Hypothalamus (tissue), 51 donors: Measurements from ENCODE around the gene PRMT9.

Experiments used
- DNase-seq, 51 donors: peaks; one replicate each; lab custom pipeline; 2025; lab: John Stamatoyannopoulos, UW

Gene PRMT9

GRCh38 chr4:147683717-147684700, at the start of gene PRMT9:
TSS of gene PRMT9 (minus strand) at chr4:147684163. CDS start at chr4:147683987, 176 bp downstream.
- DNase-seq, result peak; percentile 12 to 93 (median 83)

GRCh38 chr4:147732518-147733235, 48.7 kb upstream of the PRMT9 start:
- DNase-seq, result peak in 9 of 51 donors; percentile 2 to 38 (median 16)

- peak in 43 of 51 donors; percentile 2 to 71 (median 39) for DNase-seq
These were observed 47.9 kb upstream of the PRMT9 start, which contains the start of gene ARHGAP10 for GRCh38 chr4:147731580-147732517. TSS of gene ARHGAP10 (plus strand) at chr4:147732088. CDS start at chr4:147732302, 214 bp downstream.

- no peak for DNase-seq
These were observed 46.4 kb upstream of the PRMT9 start for GRCh38 chr4:147730333-147730732.

GRCh38 chr4:147727476-147728028, 43.6 kb upstream of the PRMT9 start:
- no peak for DNase-seq

GRCh38 chr4:147725673-147726072, 41.7 kb upstream of the PRMT9 start:
- no peak for DNase-seq

- DNase-seq, result no peak
These were observed 40.7 kb upstream of the PRMT9 start for GRCh38 chr4:147724468-147725201.

- no peak for DNase-seq
These were observed 39.4 kb upstream of the PRMT9 start for GRCh38 chr4:147723326-147723725.

GRCh38 chr4:147717878-147718277, 33.9 kb upstream of the PRMT9 start:
- DNase-seq, result no peak

- no peak for DNase-seq
These were observed 30.8 kb upstream of the PRMT9 start for GRCh38 chr4:147714575-147715401.

- DNase-seq, result no peak
These were observed 26.0 kb upstream of the PRMT9 start for GRCh38 chr4:147709999-147710398.

- peak in 27 of 51 donors; percentile 0 to 59 (median 10) for DNase-seq
These were observed 24.1 kb upstream of the PRMT9 start for GRCh38 chr4:147707892-147708672.

- no peak for DNase-seq
These were observed 20.9 kb upstream of the PRMT9 start for GRCh38 chr4:147704846-147705245.

- no peak for DNase-seq
These were observed 12.9 kb upstream of the PRMT9 start for GRCh38 chr4:147696866-147697265.

GRCh38 chr4:147693218-147693617, 9.3 kb upstream of the PRMT9 start:
- no peak for DNase-seq

GRCh38 chr4:147691820-147692219, 7.9 kb upstream of the PRMT9 start:
- no peak for DNase-seq

GRCh38 chr4:147689067-147689466, 5.1 kb upstream of the PRMT9 start:
- DNase-seq, result no peak
